Measurements from ENCODE around the gene MRPL49.

Gene MRPL49

DNA sequence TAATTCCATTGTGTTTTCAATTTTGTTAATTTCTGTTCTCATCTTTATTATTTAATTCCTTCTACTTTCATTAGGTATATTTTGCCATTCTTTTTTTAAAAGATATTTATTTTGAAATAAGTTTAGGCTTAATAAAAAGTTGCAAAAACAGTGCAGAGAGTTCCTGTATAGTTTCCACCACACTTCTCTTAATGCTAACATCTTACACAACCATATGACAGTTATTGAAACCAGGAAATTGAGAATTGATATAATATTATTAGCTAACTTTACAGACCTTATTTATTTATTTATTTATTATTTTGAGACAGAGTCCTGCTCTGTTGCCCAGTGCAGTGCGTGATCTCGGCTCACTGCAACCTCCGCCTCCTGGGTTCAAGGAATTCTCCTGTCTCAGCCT, 34.1 kb downstream of the MRPL49 start:
- no peak overlapping the region for H2BK15ac ChIP-seq (ENCODE audit: low read length)

DNA sequence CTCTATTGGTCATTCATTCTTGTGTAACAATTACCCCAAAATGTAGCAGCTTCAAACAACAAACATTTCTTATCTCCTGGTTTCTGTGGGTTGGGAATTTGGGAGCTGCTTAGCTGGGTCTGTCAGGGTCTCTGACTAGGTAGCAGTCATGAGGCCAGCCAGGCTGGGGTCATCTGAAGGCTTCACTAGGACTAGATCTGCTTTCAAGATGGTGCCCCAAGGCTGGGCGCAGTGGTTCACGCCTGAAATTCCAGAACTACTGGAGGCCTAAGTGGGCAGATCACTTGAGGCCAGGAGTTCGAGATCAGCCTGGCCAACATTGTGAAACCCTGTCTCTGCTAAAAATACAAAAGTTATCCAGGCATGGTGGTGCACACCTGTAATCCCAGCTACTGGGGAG, 34.8 kb downstream of the MRPL49 start:
- Histone ChIP-seq H3K4me3 (ENCODE audit: low read length in 2 of 2) (no peak overlapping the region), H3K79me1 (ENCODE audit: low read depth, low read length) (no peaks in the 10 kb centered on the region), H3K9me3 (replicated peaks in 1 of 2; ENCODE audit: control insufficient read depth in 2 of 2, insufficient read depth in 1 of 2, low read depth in 1 of 2, low read length in 2 of 2) (no peaks in the 10 kb centered on the region), H3K36me3 (replicated peaks in 1 of 2; ENCODE audit: control insufficient read depth in 2 of 2, insufficient read depth in 2 of 2, low read length in 2 of 2) (no peaks in the 10 kb centered on the region), H2BK15ac (ENCODE audit: low read length) (no peak overlapping the region), H3K4me2 (ENCODE audit: insufficient read depth, low read length, poor library complexity, severe bottlenecking) (no peak overlapping the region), H3K4ac (ENCODE audit: low read length) (no peak overlapping the region), H3K23ac (ENCODE audit: low read depth, low read length, poor library complexity) (no peak overlapping the region), H4K8ac (ENCODE audit: low read depth, low read length) (no peak overlapping the region), H3K27me3 (ENCODE audit: control insufficient read depth in 3 of 3, insufficient read depth in 3 of 3, low read depth in 1 of 3, low read length in 3 of 3) (no peaks in the 10 kb centered on the region), H2AFZ (ENCODE audit: low read length) (no peak overlapping the region), H3K4me1 (ENCODE audit: control insufficient read depth in 2 of 2, insufficient read depth in 1 of 2, low read depth in 1 of 2, low read length in 2 of 2) (no peaks in the 10 kb centered on the region), H3K14ac (ENCODE audit: low read length) (no peak overlapping the region), H3K27ac (replicated peaks; ENCODE audit: low read length) (no peak overlapping the region), H3K18ac (ENCODE audit: low read length) (no peak overlapping the region), H4K91ac (ENCODE audit: low read depth, low read length, poor library complexity) (no peak overlapping the region), H2BK120ac (ENCODE audit: low read depth, low read length) (no peak overlapping the region), H2BK5ac (ENCODE audit: low read length) (no peak overlapping the region), H3K9ac (ENCODE audit: low read depth, low read length, poor library complexity) (no peak overlapping the region), H2BK12ac (ENCODE audit: low read length) (no peak overlapping the region), H2AK5ac (ENCODE audit: low read depth, low read length) (no peak overlapping the region)
- WGBS, 2 donors (ENCODE audit: extremely low coverage in 2 of 2, insufficient read length in 2 of 2, insufficient replicate concordance in 1 of 2) = no CpG with 5 or more reads among the region's 3 CpGs
- no peak for DNase-seq (ENCODE audit: low spot score)

More for the DNA sequence above, 34.1 kb downstream of the MRPL49 start:
- Histone ChIP-seq H3K4me1 (ENCODE audit: control insufficient read depth in 2 of 2, insufficient read depth in 1 of 2, low read depth in 1 of 2, low read length in 2 of 2) (no peaks in the 10 kb centered on the region), H2BK12ac (ENCODE audit: low read length) (no peak overlapping the region), H2AFZ (ENCODE audit: low read length) (no peak overlapping the region), H2BK5ac (ENCODE audit: low read length) (no peak overlapping the region), H3K4me3 (ENCODE audit: low read length in 2 of 2) (no peak overlapping the region), H4K91ac (ENCODE audit: low read depth, low read length, poor library complexity) (no peak overlapping the region), H2BK120ac (ENCODE audit: low read depth, low read length) (no peak overlapping the region), H3K14ac (ENCODE audit: low read length) (no peak overlapping the region), H3K79me1 (ENCODE audit: low read depth, low read length) (no peaks in the 10 kb centered on the region), H3K18ac (ENCODE audit: low read length) (no peak overlapping the region), H3K23ac (ENCODE audit: low read depth, low read length, poor library complexity) (no peak overlapping the region), H3K9ac (ENCODE audit: low read depth, low read length, poor library complexity) (no peak overlapping the region), H4K8ac (ENCODE audit: low read depth, low read length) (no peak overlapping the region), H3K4me2 (ENCODE audit: insufficient read depth, low read length, poor library complexity, severe bottlenecking) (no peak overlapping the region), H3K27ac (replicated peaks; ENCODE audit: low read length) (no peak overlapping the region), H3K9me3 (replicated peaks in 1 of 2; ENCODE audit: control insufficient read depth in 2 of 2, insufficient read depth in 1 of 2, low read depth in 1 of 2, low read length in 2 of 2) (no peaks in the 10 kb centered on the region), H3K36me3 (replicated peaks in 1 of 2; ENCODE audit: control insufficient read depth in 2 of 2, insufficient read depth in 2 of 2, low read length in 2 of 2) (no peaks in the 10 kb centered on the region), H3K4ac (ENCODE audit: low read length) (no peak overlapping the region), H2AK5ac (ENCODE audit: low read depth, low read length) (no peak overlapping the region), H3K27me3 (ENCODE audit: control insufficient read depth in 3 of 3, insufficient read depth in 3 of 3, low read depth in 1 of 3, low read length in 3 of 3) (no peaks in the 10 kb centered on the region)
- DNase-seq (ENCODE audit: low spot score) = no peak
- no CpG with 5 or more reads among the region's 3 CpGs for WGBS, 2 donors (ENCODE audit: extremely low coverage in 2 of 2, insufficient read length in 2 of 2, insufficient replicate concordance in 1 of 2)

DNA sequence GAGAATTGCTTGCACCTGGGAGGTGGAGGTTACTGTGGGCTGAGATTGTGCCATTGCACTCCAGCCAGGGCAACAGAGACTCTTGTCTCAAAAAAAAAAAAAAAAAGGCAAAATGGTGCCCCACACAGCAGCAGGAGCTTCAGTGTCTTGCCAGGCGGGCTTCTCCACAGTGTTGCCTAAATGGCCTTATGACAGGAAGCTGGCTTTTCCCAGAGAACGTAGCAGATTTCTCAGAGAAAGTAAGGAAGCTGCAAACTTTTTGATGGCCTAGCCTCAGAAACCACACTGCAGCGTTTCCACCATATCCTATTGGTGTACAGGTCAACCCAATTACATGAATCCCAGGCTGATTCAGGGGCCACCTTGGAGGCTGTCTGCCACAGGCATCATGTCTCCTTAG, 35.2 kb downstream of the MRPL49 start:
- H3K36me3 ChIP-seq (replicated peaks in 1 of 2; ENCODE audit: control insufficient read depth in 2 of 2, insufficient read depth in 2 of 2, low read length in 2 of 2) = no peaks in the 10 kb centered on the region
- no peak overlapping the region for H3K27ac ChIP-seq (replicated peaks; ENCODE audit: low read length)
- H3K18ac ChIP-seq (ENCODE audit: low read length) = no peak overlapping the region
- H2AK5ac ChIP-seq (ENCODE audit: low read depth, low read length) = no peak overlapping the region
- H3K4me2 ChIP-seq (ENCODE audit: insufficient read depth, low read length, poor library complexity, severe bottlenecking) = no peak overlapping the region
- DNase-seq (ENCODE audit: low spot score) = no peak
- H4K8ac ChIP-seq (ENCODE audit: low read depth, low read length) = no peak overlapping the region
- H3K4me3 ChIP-seq (ENCODE audit: low read length in 2 of 2) = no peak overlapping the region
- H3K23ac ChIP-seq (ENCODE audit: low read depth, low read length, poor library complexity) = no peak overlapping the region
- no CpG with 5 or more reads among the region's 3 CpGs for WGBS, 2 donors (ENCODE audit: extremely low coverage in 2 of 2, insufficient read length in 2 of 2, insufficient replicate concordance in 1 of 2)
- H3K14ac ChIP-seq (ENCODE audit: low read length) = no peak overlapping the region
- no peaks in the 10 kb centered on the region for H3K79me1 ChIP-seq (ENCODE audit: low read depth, low read length)
- no peak overlapping the region for H2BK120ac ChIP-seq (ENCODE audit: low read depth, low read length)
- H2BK12ac ChIP-seq (ENCODE audit: low read length) = no peak overlapping the region
- no peaks in the 10 kb centered on the region for H3K4me1 ChIP-seq (ENCODE audit: control insufficient read depth in 2 of 2, insufficient read depth in 1 of 2, low read depth in 1 of 2, low read length in 2 of 2)
- H3K27me3 ChIP-seq (ENCODE audit: control insufficient read depth in 3 of 3, insufficient read depth in 3 of 3, low read depth in 1 of 3, low read length in 3 of 3) = no peaks in the 10 kb centered on the region
- H2BK5ac ChIP-seq (ENCODE audit: low read length) = no peak overlapping the region
- no peak overlapping the region for H4K91ac ChIP-seq (ENCODE audit: low read depth, low read length, poor library complexity)
- H2BK15ac ChIP-seq (ENCODE audit: low read length) = no peak overlapping the region
- no peak overlapping the region for H2AFZ ChIP-seq (ENCODE audit: low read length)
- H3K9ac ChIP-seq (ENCODE audit: low read depth, low read length, poor library complexity) = no peak overlapping the region
- H3K9me3 ChIP-seq (replicated peaks in 1 of 2; ENCODE audit: control insufficient read depth in 2 of 2, insufficient read depth in 1 of 2, low read depth in 1 of 2, low read length in 2 of 2) = no peaks in the 10 kb centered on the region
- no peak overlapping the region for H3K4ac ChIP-seq (ENCODE audit: low read length)

DNA sequence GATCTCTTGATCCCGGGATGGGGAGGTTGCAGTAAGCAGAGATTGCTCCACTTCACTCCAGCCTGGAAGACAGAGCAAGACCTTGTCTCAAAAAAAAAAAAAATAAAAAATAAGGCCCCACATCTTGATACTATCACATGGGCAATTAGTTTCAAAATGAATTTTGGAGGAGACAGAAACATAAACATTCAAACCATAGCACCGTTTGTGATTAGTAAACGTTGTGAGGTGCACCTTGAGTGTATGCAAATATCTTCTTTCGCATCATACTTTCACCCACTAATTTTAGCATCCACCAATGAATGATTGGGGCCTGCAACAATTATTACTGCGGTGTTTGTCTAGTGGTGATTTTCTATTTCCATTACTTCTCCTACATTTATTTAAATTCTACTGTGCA, 36.9 kb downstream of the MRPL49 start:
- Histone ChIP-seq H4K8ac (ENCODE audit: low read depth, low read length) (no peak overlapping the region), H2AFZ (ENCODE audit: low read length) (no peak overlapping the region), H3K36me3 (replicated peaks in 1 of 2; ENCODE audit: control insufficient read depth in 2 of 2, insufficient read depth in 2 of 2, low read length in 2 of 2) (no peaks in the 10 kb centered on the region), H2BK5ac (ENCODE audit: low read length) (no peak overlapping the region), H2BK15ac (ENCODE audit: low read length) (no peak overlapping the region), H3K4me3 (ENCODE audit: low read length in 2 of 2) (no peak overlapping the region), H3K27me3 (ENCODE audit: control insufficient read depth in 3 of 3, insufficient read depth in 3 of 3, low read depth in 1 of 3, low read length in 3 of 3) (no peaks in the 10 kb centered on the region), H3K27ac (replicated peaks; ENCODE audit: low read length) (no peak overlapping the region), H3K14ac (ENCODE audit: low read length) (no peak overlapping the region), H4K91ac (ENCODE audit: low read depth, low read length, poor library complexity) (no peak overlapping the region), H3K79me1 (ENCODE audit: low read depth, low read length) (no peaks in the 10 kb centered on the region), H3K9ac (ENCODE audit: low read depth, low read length, poor library complexity) (no peak overlapping the region), H3K4me1 (ENCODE audit: control insufficient read depth in 2 of 2, insufficient read depth in 1 of 2, low read depth in 1 of 2, low read length in 2 of 2) (no peaks in the 10 kb centered on the region), H3K18ac (ENCODE audit: low read length) (no peak overlapping the region), H2BK120ac (ENCODE audit: low read depth, low read length) (no peak overlapping the region), H3K23ac (ENCODE audit: low read depth, low read length, poor library complexity) (no peak overlapping the region), H3K4me2 (ENCODE audit: insufficient read depth, low read length, poor library complexity, severe bottlenecking) (no peak overlapping the region), H3K9me3 (replicated peaks in 1 of 2; ENCODE audit: control insufficient read depth in 2 of 2, insufficient read depth in 1 of 2, low read depth in 1 of 2, low read length in 2 of 2) (no peaks in the 10 kb centered on the region), H2BK12ac (ENCODE audit: low read length) (no peak overlapping the region), H3K4ac (ENCODE audit: low read length) (no peak overlapping the region), H2AK5ac (ENCODE audit: low read depth, low read length) (no peak overlapping the region)
- WGBS, 2 donors (ENCODE audit: extremely low coverage in 2 of 2, insufficient read length in 2 of 2, insufficient replicate concordance in 1 of 2) = no CpG with 5 or more reads among the region's 5 CpGs
- DNase-seq (ENCODE audit: low spot score) = no peak
